GM12874 (cell line): ENCODE measurements around the gene ANKRD13B.

Experiments
- TF ChIP-seq, protein P1 (sequence below): IDR thresholded peaks from 2 replicates; pipeline ENCODE4 v1.5.1; 2011; ENCODE audit warnings: low read depth, mild to moderate bottlenecking, control low read depth, low read length, moderate library complexity; ENCODE audit not compliant: insufficient read depth

ANKRD13B gene

GRCh38 chr17:29648005-29648404, 55.1 kb downstream of the ANKRD13B start:
- TF ChIP-seq, protein P1, sequence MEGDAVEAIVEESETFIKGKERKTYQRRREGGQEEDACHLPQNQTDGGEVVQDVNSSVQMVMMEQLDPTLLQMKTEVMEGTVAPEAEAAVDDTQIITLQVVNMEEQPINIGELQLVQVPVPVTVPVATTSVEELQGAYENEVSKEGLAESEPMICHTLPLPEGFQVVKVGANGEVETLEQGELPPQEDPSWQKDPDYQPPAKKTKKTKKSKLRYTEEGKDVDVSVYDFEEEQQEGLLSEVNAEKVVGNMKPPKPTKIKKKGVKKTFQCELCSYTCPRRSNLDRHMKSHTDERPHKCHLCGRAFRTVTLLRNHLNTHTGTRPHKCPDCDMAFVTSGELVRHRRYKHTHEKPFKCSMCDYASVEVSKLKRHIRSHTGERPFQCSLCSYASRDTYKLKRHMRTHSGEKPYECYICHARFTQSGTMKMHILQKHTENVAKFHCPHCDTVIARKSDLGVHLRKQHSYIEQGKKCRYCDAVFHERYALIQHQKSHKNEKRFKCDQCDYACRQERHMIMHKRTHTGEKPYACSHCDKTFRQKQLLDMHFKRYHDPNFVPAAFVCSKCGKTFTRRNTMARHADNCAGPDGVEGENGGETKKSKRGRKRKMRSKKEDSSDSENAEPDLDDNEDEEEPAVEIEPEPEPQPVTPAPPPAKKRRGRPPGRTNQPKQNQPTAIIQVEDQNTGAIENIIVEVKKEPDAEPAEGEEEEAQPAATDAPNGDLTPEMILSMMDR, result no peak

DNA sequence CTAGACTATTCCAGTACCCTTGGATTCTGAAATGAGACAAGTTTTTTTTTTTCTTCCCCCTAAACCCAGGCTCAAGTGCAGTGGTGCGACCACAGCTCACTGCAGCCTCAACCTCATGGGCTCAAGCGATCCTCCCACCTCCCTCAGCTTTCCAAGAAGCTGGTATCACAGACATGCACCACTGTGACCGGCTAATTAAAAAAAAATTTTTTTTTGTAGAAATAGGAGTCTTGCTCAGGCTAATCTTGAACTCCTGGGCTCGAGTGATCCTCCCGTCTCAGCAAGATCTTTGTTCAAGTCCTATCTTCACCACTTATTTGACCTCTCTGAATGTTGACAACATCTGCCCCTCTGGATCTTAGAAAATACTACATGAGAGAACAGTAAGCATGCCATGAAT, 56.4 kb downstream of the ANKRD13B start:
- TF ChIP-seq, protein P1, result no peak

GRCh38 chr17:29650396-29650795, 57.5 kb downstream of the ANKRD13B start:
- TF ChIP-seq, protein P1, result no peak

- TF ChIP-seq, protein P1, result no peak
Observed at GRCh38 chr17:29652976-29653375, 60.0 kb downstream of the ANKRD13B start.

DNA sequence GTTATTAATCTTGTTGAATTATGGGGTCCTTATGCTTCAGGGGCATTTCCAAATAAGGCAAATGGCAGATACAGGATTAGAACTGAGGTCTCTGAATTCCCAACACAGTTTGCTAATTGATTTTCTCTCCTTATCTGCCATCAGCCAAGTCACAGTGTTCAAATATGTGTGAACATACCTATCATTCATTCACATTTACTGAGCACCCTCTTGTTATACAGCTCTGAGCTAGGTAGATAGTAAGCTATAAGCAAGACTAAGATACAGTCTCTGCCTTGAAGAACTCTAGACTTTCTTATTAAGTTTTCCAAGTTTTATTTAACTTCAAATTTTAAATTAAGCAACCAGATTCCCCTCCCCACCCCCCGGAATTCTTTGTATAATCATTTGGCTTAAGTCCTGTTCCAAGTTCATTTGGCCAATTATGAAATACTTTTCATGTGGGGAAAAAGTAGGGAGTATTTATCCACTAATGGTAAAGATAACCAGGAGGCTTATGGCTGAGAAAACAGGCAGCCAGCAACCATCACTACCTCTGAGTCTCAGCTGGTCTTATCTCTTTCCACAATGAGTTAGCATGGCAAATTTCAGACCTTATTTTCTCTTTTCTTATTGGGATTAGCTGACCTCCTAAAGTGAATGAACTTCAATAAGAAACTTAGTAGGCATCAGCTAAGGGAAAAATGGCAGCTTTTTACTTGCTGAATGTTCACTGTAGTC, 61.2 kb downstream of the ANKRD13B start:
- TF ChIP-seq, protein P1, result no peak

DNA sequence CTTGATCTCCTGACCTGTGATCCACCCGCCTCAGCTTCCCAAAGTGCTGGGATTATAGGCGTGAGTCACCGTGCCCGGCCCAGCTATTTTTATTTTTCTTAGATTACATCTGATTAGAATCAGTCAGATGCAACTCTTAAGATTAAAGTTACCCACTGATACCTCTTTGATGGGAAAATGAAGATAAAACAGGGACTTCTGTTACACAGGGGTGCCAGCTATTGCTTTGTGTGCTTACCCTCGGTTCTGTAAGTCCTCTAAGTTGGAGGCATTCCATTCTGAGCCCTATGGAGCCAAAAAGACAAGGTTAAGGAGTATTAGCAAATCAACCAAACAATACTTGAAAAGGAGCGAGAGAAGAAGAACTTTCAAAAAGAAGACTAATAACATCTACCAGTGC, 62.4 kb downstream of the ANKRD13B start:
- TF ChIP-seq, protein P1, result no peak

DNA sequence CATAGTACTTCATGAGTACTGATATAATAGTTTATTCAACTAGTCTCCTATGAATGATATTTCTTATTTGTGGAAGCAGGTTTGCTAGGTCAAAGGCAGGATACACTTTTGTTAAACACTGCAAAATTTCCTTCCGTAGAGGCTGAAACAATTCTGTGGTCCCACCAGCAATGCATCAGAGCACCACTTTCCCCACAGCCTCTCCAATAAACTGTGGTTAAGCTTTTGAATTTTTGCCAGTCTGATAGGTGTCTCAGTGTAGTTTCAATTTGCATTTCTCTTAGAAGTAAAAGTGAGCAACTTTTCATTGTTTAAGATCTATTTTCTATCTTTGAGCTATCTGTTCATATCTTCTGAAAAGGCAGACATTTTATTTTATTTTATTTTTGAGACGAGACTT, 66.2 kb downstream of the ANKRD13B start:
- TF ChIP-seq, protein P1, result no peak
